GM18526 (cell line): ENCODE results near the gene OR52H1.

Experiments used
- POLR2A ChIP-seq: IDR thresholded peaks from 3 replicates; pipeline ENCODE4 v1.6.1; 2011; ENCODE audit not compliant: insufficient read length; ENCODE audit errors: extremely low read depth

OR52H1 gene

GRCh38 chr11:5507177-5507932 lies 41.0 kb downstream of the OR52H1 start:
- TF ChIP-seq POLR2A, result no peak

GRCh38 chr11:5505363-5506048 lies 42.8 kb downstream of the OR52H1 start:
- no peak for TF ChIP-seq POLR2A

GRCh38 chr11:5504403-5504921 lies 43.9 kb downstream of the OR52H1 start:
- TF ChIP-seq POLR2A, result no peak

- TF ChIP-seq POLR2A, result no peak
These were observed 47.9 kb downstream of the OR52H1 start for GRCh38 chr11:5500393-5500801.

GRCh38 chr11:5499671-5500070 lies 48.7 kb downstream of the OR52H1 start:
- TF ChIP-seq POLR2A, result no peak
